Caco-2 (cell line): ENCODE measurements around the gene STAG3. TPM values are rescaled to one million over a fixed set of nuclear protein-coding genes. Genes with fewer than 3 reads are reported as not detected.

Experiments
- BruUV-seq: library from RNA; stranded (reverse); fragments of 400-500 nt; replicated peaks from 2 replicates; lab custom pipeline; 2021; lab: Mats Ljungman, UMichigan
- CTCF ChIA-PET: fragments of 300-600 bp; sonication (Branson Sonifier 250); formaldehyde crosslinking; loops from one replicate; lab custom pipeline; 2022; ENCODE audit warnings: antibody characterized with exemption; lab: Charles Lee
- POLR2A ChIA-PET: fragments of 300-600 bp; sonication (Branson Sonifier 250); formaldehyde crosslinking; loops from one replicate; lab custom pipeline; 2022; ENCODE audit warnings: antibody characterized with exemption; lab: Charles Lee
- DNase-seq, 2 experiments: peaks; one replicate each; pipeline versions ENCODE4 v3.0.0 to v3.0.0-alpha.2; 2020 to 2022
- H3K27me3 ChIP-seq: replicated peaks from 2 replicates; pipeline ENCODE4 v1.6.0; 2011; ENCODE audit warnings: low read length; ENCODE audit not compliant: control insufficient read depth, insufficient read depth
- H3K36me3 ChIP-seq: 2 replicates; pipeline ENCODE4 v1.5.1; 2011; ENCODE audit warnings: low read length; ENCODE audit not compliant: control insufficient read depth, insufficient read depth
- H3K4me1 ChIP-seq: fragments of 250-450 bp; sonication (Bioruptor Pico); 2 replicates; pipeline ENCODE4 v1.5.1; 2020; ENCODE audit warnings: mild to moderate bottlenecking
- H3K4me3 ChIP-seq: 2 replicates; pipeline ENCODE4 v1.5.1; 2011; ENCODE audit warnings: low read depth, mild to moderate bottlenecking, control low read depth, low read length
- H3K9me3 ChIP-seq: fragments of 250-450 bp; sonication (Bioruptor Pico); 2 replicates; pipeline ENCODE4 v1.5.1; 2020; ENCODE audit warnings: mild to moderate bottlenecking, moderate library complexity
- H3K27ac Mint-ChIP-seq: one replicate; pipeline ENCODE4 v1.8.0; 2022; ENCODE audit warnings: mixed read lengths; ENCODE audit not compliant: unreplicated experiment
- H3K27me3 Mint-ChIP-seq: one replicate; pipeline ENCODE4 v1.8.0; 2022; ENCODE audit warnings: mixed read lengths; ENCODE audit not compliant: insufficient read depth, unreplicated experiment
- H3K36me3 Mint-ChIP-seq: one replicate; pipeline ENCODE4 v1.8.0; 2022; ENCODE audit warnings: mild to moderate bottlenecking, mixed read lengths; ENCODE audit not compliant: insufficient read depth, unreplicated experiment
- H3K4me1 Mint-ChIP-seq: one replicate; pipeline ENCODE4 v1.8.0; 2022; ENCODE audit warnings: low read depth, mixed read lengths; ENCODE audit not compliant: unreplicated experiment
- H3K4me3 Mint-ChIP-seq: one replicate; pipeline ENCODE4 v1.8.0; 2022; ENCODE audit warnings: mild to moderate bottlenecking, moderate library complexity, mixed read lengths; ENCODE audit not compliant: unreplicated experiment
- H3K9me3 Mint-ChIP-seq: one replicate; pipeline ENCODE4 v1.8.0; 2022; ENCODE audit warnings: mixed read lengths; ENCODE audit not compliant: unreplicated experiment
- CTCF ChIP-seq, 2 experiments: fragments of 200-600 bp in 1 of 2; IDR thresholded peaks; 1 replicate in 1 of 2; 2 replicates in 1 of 2; pipeline versions ENCODE4 v1.5.1 to v1.8.0; 2011 to 2022; ENCODE audit warnings: antibody characterized with exemption in 1 of 2, control low read depth in 1 of 2, inconsistent platforms in 1 of 2, low read depth in 1 of 2, low read length in 1 of 2, mild to moderate bottlenecking in 1 of 2, moderate library complexity in 1 of 2; ENCODE audit not compliant: insufficient read depth in 1 of 2, severe bottlenecking in 1 of 2, unreplicated experiment in 1 of 2
- intact Hi-C: fragments of 100-400 bp; cut with micrococcal nuclease; formaldehyde crosslinking; loops from one replicate; pipeline ENCODE4 v1.10.0; 2022; ENCODE audit not compliant: unreplicated experiment
- total RNA-seq: library from RNA; stranded (reverse); gene quantifications from 2 replicates; pipeline ENCODE4 v1.2.3, GENCODE V29; 2022

STAG3 gene
- total RNA-seq, 1 experiment from 2014 or later: 1.3 TPM

GRCh38 chr7:100209493-100209892 is 31.8 kb downstream of the STAG3 start:
- Mint-ChIP-seq H3K9me3 (no peaks in the 10 kb centered on the region), H3K4me1 (no peaks in the 10 kb centered on the region), H3K4me3 (no peak overlapping the region), H3K36me3 (peaks cover 7% of the 10 kb centered on the region), H3K27ac (no peak overlapping the region), H3K27me3 (peaks cover 8% of the 10 kb centered on the region)
- ChIA-PET CTCF (no interaction called here), POLR2A (no interaction called here)
- TF ChIP-seq CTCF (IDR thresholded peaks at IDR 0.05; ENCODE audit: insufficient read depth in 1 of 2, low read depth in 1 of 2, low read length in 1 of 2, severe bottlenecking in 1 of 2, unreplicated experiment in 1 of 2): no peak
- BruUV-seq: no TSS peak
- Histone ChIP-seq H3K4me3 (no peak overlapping the region), H3K9me3 (no peaks in the 10 kb centered on the region), H3K36me3 (no peaks in the 10 kb centered on the region), H3K27me3 (no peaks in the 10 kb centered on the region), H3K4me1 (0 out of 2 replicates have a peak, but pooled peaks cover 5% of the 10 kb centered on the region)
- intact Hi-C loops: no loop called here
- no peak for DNase-seq

- Mint-ChIP-seq H3K27ac (no peak overlapping the region), H3K4me3 (no peak overlapping the region), H3K4me1 (no peaks in the 10 kb centered on the region), H3K27me3 (peaks cover 8% of the 10 kb centered on the region), H3K36me3 (peaks cover 15% of the 10 kb centered on the region), H3K9me3 (no peaks in the 10 kb centered on the region)
- no TSS peak for BruUV-seq
- H3K9me3 ChIP-seq: no peaks in the 10 kb centered on the region
- CTCF ChIA-PET: no interaction called here
- no peak for DNase-seq
- no peaks in the 10 kb centered on the region for H3K36me3 ChIP-seq
- intact Hi-C loops: no loop called here
- no peak for TF ChIP-seq CTCF (IDR thresholded peaks at IDR 0.05; ENCODE audit: insufficient read depth in 1 of 2, low read depth in 1 of 2, low read length in 1 of 2, severe bottlenecking in 1 of 2, unreplicated experiment in 1 of 2)
- H3K4me3 ChIP-seq: no peak overlapping the region
- H3K27me3 ChIP-seq: no peaks in the 10 kb centered on the region
- POLR2A ChIA-PET: no interaction called here
- 0 out of 2 replicates have a peak, but pooled peaks cover 5% of the 10 kb centered on the region for H3K4me1 ChIP-seq
These were observed 33.1 kb downstream of the STAG3 start for GRCh38 chr7:100210805-100211204.

GRCh38 chr7:100211342-100211780 is 33.6 kb downstream of the STAG3 start:
- Mint-ChIP-seq H3K4me1 (no peaks in the 10 kb centered on the region), H3K27me3 (peaks cover 8% of the 10 kb centered on the region), H3K27ac (peak overlapping the region; percentile 22), H3K36me3 (peaks cover 15% of the 10 kb centered on the region), H3K4me3 (no peak overlapping the region), H3K9me3 (no peaks in the 10 kb centered on the region)
- H3K9me3 ChIP-seq: no peaks in the 10 kb centered on the region
- BruUV-seq: no TSS peak
- TF ChIP-seq CTCF (IDR thresholded peaks at IDR 0.05; ENCODE audit: insufficient read depth in 1 of 2, low read depth in 1 of 2, low read length in 1 of 2, severe bottlenecking in 1 of 2, unreplicated experiment in 1 of 2): no peak
- ChIA-PET CTCF (no interaction called here), POLR2A (no interaction called here)
- H3K4me3 ChIP-seq: no peak overlapping the region
- no peak for DNase-seq
- no peaks in the 10 kb centered on the region for H3K36me3 ChIP-seq
- H3K27me3 ChIP-seq: no peaks in the 10 kb centered on the region
- intact Hi-C loops: no loop called here
- H3K4me1 ChIP-seq: 0 out of 2 replicates have a peak, but pooled peaks cover 5% of the 10 kb centered on the region
